Caco-2 (cell line): ENCODE measurements around the gene AGPAT2. TPM values are rescaled to one million over a fixed set of nuclear protein-coding genes. Genes with fewer than 3 reads are reported as not detected.

ENCODE experiments used
- BruUV-seq: library from RNA; stranded (reverse); fragments of 400-500 nt; replicated peaks from 2 replicates; lab custom pipeline; 2021; lab: Mats Ljungman, UMichigan
- CTCF ChIA-PET: fragments of 300-600 bp; sonication (Branson Sonifier 250); formaldehyde crosslinking; loops from one replicate; lab custom pipeline; 2022; ENCODE audit warnings: antibody characterized with exemption; lab: Charles Lee
- POLR2A ChIA-PET: fragments of 300-600 bp; sonication (Branson Sonifier 250); formaldehyde crosslinking; loops from one replicate; lab custom pipeline; 2022; ENCODE audit warnings: antibody characterized with exemption; lab: Charles Lee
- DNase-seq, 2 experiments: peaks; one replicate each; pipeline versions ENCODE4 v3.0.0 to v3.0.0-alpha.2; 2020 to 2022
- H3K27me3 ChIP-seq: replicated peaks from 2 replicates; pipeline ENCODE4 v1.6.0; 2011; ENCODE audit warnings: low read length; ENCODE audit not compliant: control insufficient read depth, insufficient read depth
- H3K36me3 ChIP-seq: 2 replicates; pipeline ENCODE4 v1.5.1; 2011; ENCODE audit warnings: low read length; ENCODE audit not compliant: control insufficient read depth, insufficient read depth
- H3K4me1 ChIP-seq: fragments of 250-450 bp; sonication (Bioruptor Pico); 2 replicates; pipeline ENCODE4 v1.5.1; 2020; ENCODE audit warnings: mild to moderate bottlenecking
- H3K4me3 ChIP-seq: 2 replicates; pipeline ENCODE4 v1.5.1; 2011; ENCODE audit warnings: low read depth, mild to moderate bottlenecking, control low read depth, low read length
- H3K9me3 ChIP-seq: fragments of 250-450 bp; sonication (Bioruptor Pico); 2 replicates; pipeline ENCODE4 v1.5.1; 2020; ENCODE audit warnings: mild to moderate bottlenecking, moderate library complexity
- H3K27ac Mint-ChIP-seq: one replicate; pipeline ENCODE4 v1.8.0; 2022; ENCODE audit warnings: mixed read lengths; ENCODE audit not compliant: unreplicated experiment
- H3K27me3 Mint-ChIP-seq: one replicate; pipeline ENCODE4 v1.8.0; 2022; ENCODE audit warnings: mixed read lengths; ENCODE audit not compliant: insufficient read depth, unreplicated experiment
- H3K36me3 Mint-ChIP-seq: one replicate; pipeline ENCODE4 v1.8.0; 2022; ENCODE audit warnings: mild to moderate bottlenecking, mixed read lengths; ENCODE audit not compliant: insufficient read depth, unreplicated experiment
- H3K4me1 Mint-ChIP-seq: one replicate; pipeline ENCODE4 v1.8.0; 2022; ENCODE audit warnings: low read depth, mixed read lengths; ENCODE audit not compliant: unreplicated experiment
- H3K4me3 Mint-ChIP-seq: one replicate; pipeline ENCODE4 v1.8.0; 2022; ENCODE audit warnings: mild to moderate bottlenecking, moderate library complexity, mixed read lengths; ENCODE audit not compliant: unreplicated experiment
- H3K9me3 Mint-ChIP-seq: one replicate; pipeline ENCODE4 v1.8.0; 2022; ENCODE audit warnings: mixed read lengths; ENCODE audit not compliant: unreplicated experiment
- CTCF ChIP-seq, 2 experiments: fragments of 200-600 bp in 1 of 2; IDR thresholded peaks; 1 replicate in 1 of 2; 2 replicates in 1 of 2; pipeline versions ENCODE4 v1.5.1 to v1.8.0; 2011 to 2022; ENCODE audit warnings: antibody characterized with exemption in 1 of 2, control low read depth in 1 of 2, inconsistent platforms in 1 of 2, low read depth in 1 of 2, low read length in 1 of 2, mild to moderate bottlenecking in 1 of 2, moderate library complexity in 1 of 2; ENCODE audit not compliant: insufficient read depth in 1 of 2, severe bottlenecking in 1 of 2, unreplicated experiment in 1 of 2
- intact Hi-C: fragments of 100-400 bp; cut with micrococcal nuclease; formaldehyde crosslinking; loops from one replicate; pipeline ENCODE4 v1.10.0; 2022; ENCODE audit not compliant: unreplicated experiment
- total RNA-seq: library from RNA; stranded (reverse); gene quantifications from 2 replicates; pipeline ENCODE4 v1.2.3, GENCODE V29; 2022

The AGPAT2 gene
- total RNA-seq, 1 experiment from 2014 or later = 68.7 TPM

GRCh38 chr9:136665111-136665703, 22.1 kb downstream of the AGPAT2 start:
- Histone ChIP-seq H3K4me3 (peak overlapping the region; percentile 35), H3K36me3 (no peaks in the 10 kb centered on the region), H3K9me3 (no peaks in the 10 kb centered on the region), H3K4me1 (0 out of 2 replicates have a peak, but pooled peaks cover 3% of the 10 kb centered on the region), H3K27me3 (no peaks in the 10 kb centered on the region)
- CTCF ChIA-PET = no interaction called here
- H3K27ac Mint-ChIP-seq = peak overlapping the region; percentile 10
- POLR2A ChIA-PET = no interaction called here
- no TSS peak for BruUV-seq
- H3K4me1 Mint-ChIP-seq = no peaks in the 10 kb centered on the region
- peak overlapping the region; percentile 62 for H3K4me3 Mint-ChIP-seq
- H3K27me3 Mint-ChIP-seq = no peaks in the 10 kb centered on the region
- peak in 1 of 2 experiments; percentile 56 for DNase-seq
- intact Hi-C loops = no loop called here
- H3K36me3 Mint-ChIP-seq = peaks cover 18% of the 10 kb centered on the region
- peak; percentile 5 to 16 for TF ChIP-seq CTCF (IDR thresholded peaks at IDR 0.05; ENCODE audit: insufficient read depth in 1 of 2, low read depth in 1 of 2, low read length in 1 of 2, severe bottlenecking in 1 of 2, unreplicated experiment in 1 of 2)
- H3K9me3 Mint-ChIP-seq = no peaks in the 10 kb centered on the region

- no peak for TF ChIP-seq CTCF (IDR thresholded peaks at IDR 0.05; ENCODE audit: insufficient read depth in 1 of 2, low read depth in 1 of 2, low read length in 1 of 2, severe bottlenecking in 1 of 2, unreplicated experiment in 1 of 2)
- POLR2A ChIA-PET = no interaction called here
- H3K4me3 Mint-ChIP-seq = peak overlapping the region; percentile 62
- intact Hi-C loops = no loop called here
- Histone ChIP-seq H3K27me3 (no peaks in the 10 kb centered on the region), H3K4me1 (0 out of 2 replicates have a peak, but pooled peaks cover 3% of the 10 kb centered on the region), H3K4me3 (no peak overlapping the region), H3K36me3 (no peaks in the 10 kb centered on the region), H3K9me3 (no peaks in the 10 kb centered on the region)
- H3K27me3 Mint-ChIP-seq = no peaks in the 10 kb centered on the region
- CTCF ChIA-PET = interaction anchor here (0.6 kb wide), 1 partner anchor 324 kb away, joined by 3 read pairs; no protein-coding TSS in a partner anchor
- peaks cover 12% of the 10 kb centered on the region for H3K36me3 Mint-ChIP-seq
- no peak overlapping the region for H3K27ac Mint-ChIP-seq
- no peaks in the 10 kb centered on the region for H3K4me1 Mint-ChIP-seq
- no TSS peak for BruUV-seq
- DNase-seq = no peak
- H3K9me3 Mint-ChIP-seq = no peaks in the 10 kb centered on the region
Measured at GRCh38 chr9:136664000-136664915, 23.0 kb downstream of the AGPAT2 start.
